NCI-H1092 (cell line): ENCODE results near the gene VPS13D.

Source experiments
- DNase-seq: peaks from one replicate; lab custom pipeline; 2025; lab: John Stamatoyannopoulos, UW

The VPS13D gene, protein sequence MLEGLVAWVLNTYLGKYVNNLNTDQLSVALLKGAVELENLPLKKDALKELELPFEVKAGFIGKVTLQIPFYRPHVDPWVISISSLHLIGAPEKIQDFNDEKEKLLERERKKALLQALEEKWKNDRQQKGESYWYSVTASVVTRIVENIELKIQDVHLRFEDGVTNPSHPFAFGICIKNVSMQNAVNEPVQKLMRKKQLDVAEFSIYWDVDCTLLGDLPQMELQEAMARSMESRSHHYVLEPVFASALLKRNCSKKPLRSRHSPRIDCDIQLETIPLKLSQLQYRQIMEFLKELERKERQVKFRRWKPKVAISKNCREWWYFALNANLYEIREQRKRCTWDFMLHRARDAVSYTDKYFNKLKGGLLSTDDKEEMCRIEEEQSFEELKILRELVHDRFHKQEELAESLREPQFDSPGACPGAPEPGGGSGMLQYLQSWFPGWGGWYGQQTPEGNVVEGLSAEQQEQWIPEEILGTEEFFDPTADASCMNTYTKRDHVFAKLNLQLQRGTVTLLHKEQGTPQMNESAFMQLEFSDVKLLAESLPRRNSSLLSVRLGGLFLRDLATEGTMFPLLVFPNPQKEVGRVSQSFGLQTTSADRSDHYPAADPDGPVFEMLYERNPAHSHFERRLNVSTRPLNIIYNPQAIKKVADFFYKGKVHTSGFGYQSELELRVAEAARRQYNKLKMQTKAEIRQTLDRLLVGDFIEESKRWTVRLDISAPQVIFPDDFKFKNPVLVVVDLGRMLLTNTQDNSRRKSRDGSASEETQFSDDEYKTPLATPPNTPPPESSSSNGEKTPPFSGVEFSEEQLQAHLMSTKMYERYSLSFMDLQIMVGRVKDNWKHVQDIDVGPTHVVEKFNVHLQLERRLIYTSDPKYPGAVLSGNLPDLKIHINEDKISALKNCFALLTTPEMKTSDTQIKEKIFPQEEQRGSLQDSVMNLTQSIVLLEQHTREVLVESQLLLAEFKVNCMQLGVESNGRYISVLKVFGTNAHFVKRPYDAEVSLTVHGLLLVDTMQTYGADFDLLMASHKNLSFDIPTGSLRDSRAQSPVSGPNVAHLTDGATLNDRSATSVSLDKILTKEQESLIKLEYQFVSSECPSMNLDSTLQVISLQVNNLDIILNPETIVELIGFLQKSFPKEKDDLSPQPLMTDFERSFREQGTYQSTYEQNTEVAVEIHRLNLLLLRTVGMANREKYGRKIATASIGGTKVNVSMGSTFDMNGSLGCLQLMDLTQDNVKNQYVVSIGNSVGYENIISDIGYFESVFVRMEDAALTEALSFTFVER (N-terminal part only)

GRCh38 chr1:12229835-12230548, at the start of gene VPS13D:
Gene VPS13D (plus strand): TSS chr1:12230030. CDS start chr1:12234267, 4,237 bp downstream.
- peak; percentile 69 for DNase-seq

DNA sequence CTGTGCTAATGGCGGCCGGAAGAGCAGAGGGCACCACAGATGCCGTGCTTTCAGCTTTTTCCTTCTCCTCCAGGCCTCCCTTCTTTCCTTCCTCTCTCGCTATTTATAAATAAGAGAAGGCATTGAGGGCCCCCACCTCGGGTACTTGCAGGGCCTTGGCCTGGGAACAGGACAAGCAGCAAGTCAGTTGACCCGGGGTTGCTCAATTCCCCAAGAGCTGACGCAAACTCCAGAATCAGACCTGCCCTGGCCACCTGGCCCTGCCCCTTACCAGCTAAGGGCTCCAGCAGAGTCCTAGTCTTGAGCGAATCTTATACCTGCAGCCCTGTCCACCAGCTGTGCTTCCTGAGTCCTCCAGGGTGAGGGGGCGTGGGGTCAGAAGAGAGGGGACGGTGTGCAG, 49.5 kb upstream of the VPS13D start:
- DNase-seq, result no peak

- DNase-seq, result no peak
These were observed 48.9 kb upstream of the VPS13D start for GRCh38 chr1:12180903-12181302.

- no peak for DNase-seq
These were observed 48.3 kb upstream of the VPS13D start for GRCh38 chr1:12181568-12181967.

- DNase-seq, result no peak
These were observed 47.3 kb upstream of the VPS13D start for GRCh38 chr1:12182410-12182984.

GRCh38 chr1:12183095-12183794, 46.6 kb upstream of the VPS13D start:
- no peak for DNase-seq

- DNase-seq, result no peak
These were observed 45.7 kb upstream of the VPS13D start for GRCh38 chr1:12184008-12184681.

- DNase-seq, result no peak
These were observed 44.6 kb upstream of the VPS13D start for GRCh38 chr1:12185036-12185917.

GRCh38 chr1:12185918-12186678, 43.7 kb upstream of the VPS13D start:
- no peak for DNase-seq

DNA sequence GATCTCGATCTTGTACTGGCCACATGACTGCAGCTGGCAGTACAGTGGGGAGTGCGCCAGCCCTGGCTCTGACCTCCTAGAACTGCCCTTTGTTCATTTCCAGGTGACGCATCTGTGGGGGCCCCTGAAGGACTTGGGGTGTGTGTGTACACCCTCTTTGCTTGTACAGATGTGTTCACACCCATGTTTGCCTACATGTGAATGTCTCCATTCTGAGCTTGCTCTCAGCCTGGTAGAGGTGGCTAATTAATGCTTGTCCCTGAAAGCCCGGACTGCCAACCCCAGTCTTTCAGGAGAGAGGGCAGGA, 43.2 kb upstream of the VPS13D start:
- DNase-seq, result no peak

DNA sequence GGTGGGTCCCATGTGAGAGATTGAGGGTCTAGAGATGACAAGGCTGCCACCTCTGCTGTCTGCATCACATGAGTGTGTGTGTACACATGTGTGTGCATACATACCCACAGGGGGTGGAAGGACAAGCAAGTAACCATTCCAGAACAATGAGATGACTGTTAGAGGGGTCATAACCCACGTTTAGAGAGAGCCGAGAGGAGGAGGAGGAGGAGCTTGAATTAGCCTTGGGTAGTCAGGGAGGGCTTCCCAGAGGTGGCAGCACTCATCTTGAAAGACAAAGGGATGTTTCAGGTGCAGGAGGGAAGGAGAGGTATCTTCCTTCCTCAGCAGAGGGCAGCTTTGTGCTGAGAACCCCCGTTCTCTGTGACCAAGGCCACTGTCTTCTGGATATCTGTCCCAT, 41.7 kb upstream of the VPS13D start:
- no peak for DNase-seq

- DNase-seq, result no peak
These were observed 41.0 kb upstream of the VPS13D start for GRCh38 chr1:12188657-12189327.

GRCh38 chr1:12189328-12189682, 40.5 kb upstream of the VPS13D start:
- DNase-seq, result no peak

- DNase-seq, result no peak
These were observed 38.4 kb upstream of the VPS13D start for GRCh38 chr1:12191242-12192032.

GRCh38 chr1:12194666-12195216, 35.1 kb upstream of the VPS13D start:
- no peak for DNase-seq

- DNase-seq, result no peak
These were observed 34.4 kb upstream of the VPS13D start for GRCh38 chr1:12195416-12195815.
